ENCODE measurements around the gene GAS2L3. TPM values are rescaled to one million over a fixed set of nuclear protein-coding genes. Genes with fewer than 3 reads are reported as not detected.

GAS2L3 gene
- total RNA-seq, 1 experiment from 2014 or later = 38.7 TPM

DNA sequence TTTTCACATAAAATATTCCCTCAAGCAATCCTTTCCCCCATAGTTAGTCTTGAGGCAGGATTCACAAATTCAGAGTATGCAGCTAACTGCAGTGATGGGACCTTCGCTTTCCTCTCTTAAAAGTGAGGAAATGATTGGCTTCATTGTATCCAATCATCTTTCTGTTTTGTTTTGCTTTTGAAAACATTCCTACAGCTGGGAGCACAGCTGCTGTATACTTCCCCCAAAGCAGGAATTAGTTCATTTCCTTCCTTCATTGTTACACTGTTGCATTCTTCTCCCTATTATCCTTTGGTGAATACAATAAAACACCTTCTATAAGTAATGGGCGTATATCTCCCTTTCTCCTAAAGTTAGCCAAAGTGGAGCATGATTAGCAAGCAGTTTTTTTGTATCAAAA lies 9.4 kb upstream of the GAS2L3 start:
- Histone ChIP-seq H3K9me3 (ENCODE audit: control insufficient read depth in 1 of 2, insufficient read depth in 1 of 2, low read depth in 1 of 2, low read length in 2 of 2) (no peaks in the 10 kb centered on the region), H3K9ac (ENCODE audit: low read length) (no peak overlapping the region), H3K27ac (ENCODE audit: low read depth, low read length) (no peak overlapping the region), H3K36me3 (ENCODE audit: control insufficient read depth in 1 of 2, insufficient read depth in 2 of 2, low read length in 2 of 2) (no peaks in the 10 kb centered on the region), H3K79me2 (ENCODE audit: insufficient read depth, low read length) (no peaks in the 10 kb centered on the region), H3K4me2 (ENCODE audit: low read length) (no peak overlapping the region), H3K4me3 (replicated peaks in 1 of 2; ENCODE audit: low read depth in 1 of 2, low read length in 2 of 2) (no peak overlapping the region), H2AFZ (ENCODE audit: low read depth, low read length, poor library complexity, severe bottlenecking) (no peak overlapping the region), H3K9me2 (ENCODE audit: insufficient read depth) (no peaks in the 10 kb centered on the region), H3K4me1 (ENCODE audit: control insufficient read depth in 1 of 2, insufficient read depth in 2 of 2, low read length in 2 of 2) (no peaks in the 10 kb centered on the region), H3K27me3 (ENCODE audit: insufficient read depth, low read length) (peaks cover 12% of the 10 kb centered on the region; the same call in 1 of the 2 replicates), H4K20me1 (ENCODE audit: insufficient read depth) (no peaks in the 10 kb centered on the region)
- ChIA-PET RAD21 (ENCODE audit: low non-redundant PET in 1 of 2, low total read pairs in 2 of 2, uncharacterized antibody in 2 of 2, unreplicated experiment in 2 of 2) (no interaction called here), CTCF (no interaction called here), POLR2A (no interaction called here)
- TF ChIP-seq SP1 (IDR thresholded peaks at IDR 0.05; ENCODE audit: low read depth) (no peak), ELF1 (IDR thresholded peaks at IDR 0.05; ENCODE audit: borderline replicate concordance, low read depth) (no peak)
- TF ChIP-seq, protein P1, sequence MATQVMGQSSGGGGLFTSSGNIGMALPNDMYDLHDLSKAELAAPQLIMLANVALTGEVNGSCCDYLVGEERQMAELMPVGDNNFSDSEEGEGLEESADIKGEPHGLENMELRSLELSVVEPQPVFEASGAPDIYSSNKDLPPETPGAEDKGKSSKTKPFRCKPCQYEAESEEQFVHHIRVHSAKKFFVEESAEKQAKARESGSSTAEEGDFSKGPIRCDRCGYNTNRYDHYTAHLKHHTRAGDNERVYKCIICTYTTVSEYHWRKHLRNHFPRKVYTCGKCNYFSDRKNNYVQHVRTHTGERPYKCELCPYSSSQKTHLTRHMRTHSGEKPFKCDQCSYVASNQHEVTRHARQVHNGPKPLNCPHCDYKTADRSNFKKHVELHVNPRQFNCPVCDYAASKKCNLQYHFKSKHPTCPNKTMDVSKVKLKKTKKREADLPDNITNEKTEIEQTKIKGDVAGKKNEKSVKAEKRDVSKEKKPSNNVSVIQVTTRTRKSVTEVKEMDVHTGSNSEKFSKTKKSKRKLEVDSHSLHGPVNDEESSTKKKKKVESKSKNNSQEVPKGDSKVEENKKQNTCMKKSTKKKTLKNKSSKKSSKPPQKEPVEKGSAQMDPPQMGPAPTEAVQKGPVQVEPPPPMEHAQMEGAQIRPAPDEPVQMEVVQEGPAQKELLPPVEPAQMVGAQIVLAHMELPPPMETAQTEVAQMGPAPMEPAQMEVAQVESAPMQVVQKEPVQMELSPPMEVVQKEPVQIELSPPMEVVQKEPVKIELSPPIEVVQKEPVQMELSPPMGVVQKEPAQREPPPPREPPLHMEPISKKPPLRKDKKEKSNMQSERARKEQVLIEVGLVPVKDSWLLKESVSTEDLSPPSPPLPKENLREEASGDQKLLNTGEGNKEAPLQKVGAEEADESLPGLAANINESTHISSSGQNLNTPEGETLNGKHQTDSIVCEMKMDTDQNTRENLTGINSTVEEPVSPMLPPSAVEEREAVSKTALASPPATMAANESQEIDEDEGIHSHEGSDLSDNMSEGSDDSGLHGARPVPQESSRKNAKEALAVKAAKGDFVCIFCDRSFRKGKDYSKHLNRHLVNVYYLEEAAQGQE (IDR thresholded peaks at IDR 0.05; ENCODE audit: low read depth) = no peak
- TF ChIP-seq, protein P2, sequence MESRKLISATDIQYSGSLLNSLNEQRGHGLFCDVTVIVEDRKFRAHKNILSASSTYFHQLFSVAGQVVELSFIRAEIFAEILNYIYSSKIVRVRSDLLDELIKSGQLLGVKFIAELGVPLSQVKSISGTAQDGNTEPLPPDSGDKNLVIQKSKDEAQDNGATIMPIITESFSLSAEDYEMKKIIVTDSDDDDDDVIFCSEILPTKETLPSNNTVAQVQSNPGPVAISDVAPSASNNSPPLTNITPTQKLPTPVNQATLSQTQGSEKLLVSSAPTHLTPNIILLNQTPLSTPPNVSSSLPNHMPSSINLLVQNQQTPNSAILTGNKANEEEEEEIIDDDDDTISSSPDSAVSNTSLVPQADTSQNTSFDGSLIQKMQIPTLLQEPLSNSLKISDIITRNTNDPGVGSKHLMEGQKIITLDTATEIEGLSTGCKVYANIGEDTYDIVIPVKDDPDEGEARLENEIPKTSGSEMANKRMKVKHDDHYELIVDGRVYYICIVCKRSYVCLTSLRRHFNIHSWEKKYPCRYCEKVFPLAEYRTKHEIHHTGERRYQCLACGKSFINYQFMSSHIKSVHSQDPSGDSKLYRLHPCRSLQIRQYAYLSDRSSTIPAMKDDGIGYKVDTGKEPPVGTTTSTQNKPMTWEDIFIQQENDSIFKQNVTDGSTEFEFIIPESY (IDR thresholded peaks at IDR 0.05; ENCODE audit: extremely low read depth, insufficient replicate concordance, low read length) = no peak
- TF ChIP-seq, protein P3, sequence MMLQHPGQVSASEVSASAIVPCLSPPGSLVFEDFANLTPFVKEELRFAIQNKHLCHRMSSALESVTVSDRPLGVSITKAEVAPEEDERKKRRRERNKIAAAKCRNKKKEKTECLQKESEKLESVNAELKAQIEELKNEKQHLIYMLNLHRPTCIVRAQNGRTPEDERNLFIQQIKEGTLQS (IDR thresholded peaks at IDR 0.05) = no peak
- TF ChIP-seq, protein P4, sequence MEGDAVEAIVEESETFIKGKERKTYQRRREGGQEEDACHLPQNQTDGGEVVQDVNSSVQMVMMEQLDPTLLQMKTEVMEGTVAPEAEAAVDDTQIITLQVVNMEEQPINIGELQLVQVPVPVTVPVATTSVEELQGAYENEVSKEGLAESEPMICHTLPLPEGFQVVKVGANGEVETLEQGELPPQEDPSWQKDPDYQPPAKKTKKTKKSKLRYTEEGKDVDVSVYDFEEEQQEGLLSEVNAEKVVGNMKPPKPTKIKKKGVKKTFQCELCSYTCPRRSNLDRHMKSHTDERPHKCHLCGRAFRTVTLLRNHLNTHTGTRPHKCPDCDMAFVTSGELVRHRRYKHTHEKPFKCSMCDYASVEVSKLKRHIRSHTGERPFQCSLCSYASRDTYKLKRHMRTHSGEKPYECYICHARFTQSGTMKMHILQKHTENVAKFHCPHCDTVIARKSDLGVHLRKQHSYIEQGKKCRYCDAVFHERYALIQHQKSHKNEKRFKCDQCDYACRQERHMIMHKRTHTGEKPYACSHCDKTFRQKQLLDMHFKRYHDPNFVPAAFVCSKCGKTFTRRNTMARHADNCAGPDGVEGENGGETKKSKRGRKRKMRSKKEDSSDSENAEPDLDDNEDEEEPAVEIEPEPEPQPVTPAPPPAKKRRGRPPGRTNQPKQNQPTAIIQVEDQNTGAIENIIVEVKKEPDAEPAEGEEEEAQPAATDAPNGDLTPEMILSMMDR (IDR thresholded peaks at IDR 0.05 in 2 of 3, conservative IDR thresholded peaks at IDR 0.05 in 1 of 3; ENCODE audit: borderline replicate concordance in 1 of 3, insufficient read depth in 1 of 3, low read depth in 2 of 3, low read length in 2 of 3) = no peak
- no peak for DNase-seq (ENCODE audit: low read depth, low spot score)
- intact Hi-C loops (cut with micrococcal nuclease) = no loop called here
- no peak for ATAC-seq
- BruUV-seq (replicated peaks) = no TSS peak
